ENCODE measurements around the gene TCHP.

GRCh38 chr12:109928058-109928656 is 28.1 kb downstream of the TCHP start:
- no peak for TF ChIP-seq POLR2A (IDR thresholded peaks at IDR 0.05)
- TF ChIP-seq, protein P1, sequence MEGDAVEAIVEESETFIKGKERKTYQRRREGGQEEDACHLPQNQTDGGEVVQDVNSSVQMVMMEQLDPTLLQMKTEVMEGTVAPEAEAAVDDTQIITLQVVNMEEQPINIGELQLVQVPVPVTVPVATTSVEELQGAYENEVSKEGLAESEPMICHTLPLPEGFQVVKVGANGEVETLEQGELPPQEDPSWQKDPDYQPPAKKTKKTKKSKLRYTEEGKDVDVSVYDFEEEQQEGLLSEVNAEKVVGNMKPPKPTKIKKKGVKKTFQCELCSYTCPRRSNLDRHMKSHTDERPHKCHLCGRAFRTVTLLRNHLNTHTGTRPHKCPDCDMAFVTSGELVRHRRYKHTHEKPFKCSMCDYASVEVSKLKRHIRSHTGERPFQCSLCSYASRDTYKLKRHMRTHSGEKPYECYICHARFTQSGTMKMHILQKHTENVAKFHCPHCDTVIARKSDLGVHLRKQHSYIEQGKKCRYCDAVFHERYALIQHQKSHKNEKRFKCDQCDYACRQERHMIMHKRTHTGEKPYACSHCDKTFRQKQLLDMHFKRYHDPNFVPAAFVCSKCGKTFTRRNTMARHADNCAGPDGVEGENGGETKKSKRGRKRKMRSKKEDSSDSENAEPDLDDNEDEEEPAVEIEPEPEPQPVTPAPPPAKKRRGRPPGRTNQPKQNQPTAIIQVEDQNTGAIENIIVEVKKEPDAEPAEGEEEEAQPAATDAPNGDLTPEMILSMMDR (IDR thresholded peaks at IDR 0.05): no peak

All from sigmoid colon (tissue), 3 donors.